Measurements from ENCODE around the gene NMT1.
A peak's percentile ranks its signal among the peaks of the same experiment; 100 is the strongest.

NMT1 gene

GRCh38 chr17:45129426-45129939 is 68.4 kb downstream of the NMT1 start (continued):
- no peak for TF ChIP-seq PRDM2 (tag by site-specific recombination; IDR thresholded peaks at IDR 0.05; ENCODE audit: borderline replicate concordance)
- no peak for TF ChIP-seq ZNF792 (tag by site-specific recombination; IDR thresholded peaks at IDR 0.05)
- peak; percentile 23; the same call in 1 of the 2 replicates for TF ChIP-seq YY2 (tag by site-specific recombination; IDR thresholded peaks at IDR 0.05)
- no peak for TF ChIP-seq ZNF175 (tag by site-specific recombination; IDR thresholded peaks at IDR 0.05)
- no peak for TF ChIP-seq ZFP3 (tag by site-specific recombination; IDR thresholded peaks at IDR 0.05; ENCODE audit: low read depth)
- TF ChIP-seq ATF2 (tag by site-specific recombination; IDR thresholded peaks at IDR 0.05; ENCODE audit: low read depth), result no peak
- peak; percentile 83 for TF ChIP-seq ZBTB6 (tag by site-specific recombination; IDR thresholded peaks at IDR 0.05)
- TF ChIP-seq ZNF843 (tag by site-specific recombination; IDR thresholded peaks at IDR 0.05), result no peak
- peak; percentile 83 for TF ChIP-seq GLIS1 (tag by site-specific recombination; IDR thresholded peaks at IDR 0.05)
- TF ChIP-seq ZBTB8A (tag by site-specific recombination; IDR thresholded peaks at IDR 0.05), result peak; percentile 51; the same call in 1 of the 2 replicates
- no peak for TF ChIP-seq ZNF214 (tag by site-specific recombination; IDR thresholded peaks at IDR 0.05; ENCODE audit: borderline replicate concordance)
- TF ChIP-seq ZNF221 (tag by site-specific recombination; IDR thresholded peaks at IDR 0.05; ENCODE audit: borderline replicate concordance), result no peak
- TF ChIP-seq ZNF311 (tag by site-specific recombination; IDR thresholded peaks at IDR 0.05; ENCODE audit: borderline replicate concordance), result no peak
- TF ChIP-seq ZNF549 (tag by site-specific recombination; IDR thresholded peaks at IDR 0.05), result no peak
- TF ChIP-seq ZBTB1 (tag by site-specific recombination; IDR thresholded peaks at IDR 0.05), result no peak
- TF ChIP-seq SCRT1 (tag by site-specific recombination; IDR thresholded peaks at IDR 0.05; ENCODE audit: borderline replicate concordance), result no peak
- peak; percentile 93 for TF ChIP-seq ZBTB17 (tag by site-specific recombination; IDR thresholded peaks at IDR 0.05)
- TF ChIP-seq ZNF16 (tag by site-specific recombination; IDR thresholded peaks at IDR 0.05; ENCODE audit: low read depth), result no peak
- TF ChIP-seq ZNF555 (tag by site-specific recombination; conservative IDR thresholded peaks at IDR 0.05), result no peak
- no peak for TF ChIP-seq ZNF223 (tag by site-specific recombination; IDR thresholded peaks at IDR 0.05)
- no peak for TF ChIP-seq KLF10 (tag by site-specific recombination; IDR thresholded peaks at IDR 0.05)
- TF ChIP-seq ZNF121 (tag by site-specific recombination; IDR thresholded peaks at IDR 0.05), result no peak
- TF ChIP-seq ZNF416 (tag by site-specific recombination; IDR thresholded peaks at IDR 0.05), result no peak
- TF ChIP-seq ZNF585B (tag by site-specific recombination; IDR thresholded peaks at IDR 0.05), result no peak
- TF ChIP-seq ZNF157 (tag by site-specific recombination; IDR thresholded peaks at IDR 0.05), result no peak
- no peak for TF ChIP-seq ZSCAN30 (tag by site-specific recombination; IDR thresholded peaks at IDR 0.05)
- no peak for TF ChIP-seq ZNF10 (tag by site-specific recombination; IDR thresholded peaks at IDR 0.05)
- TF ChIP-seq ZSCAN18 (tag by site-specific recombination; IDR thresholded peaks at IDR 0.05), result no peak
- TF ChIP-seq ZNF140 (tag by site-specific recombination; IDR thresholded peaks at IDR 0.05), result no peak
- TF ChIP-seq ZFP69B (tag by site-specific recombination; IDR thresholded peaks at IDR 0.05), result 0 out of 2 replicates have a peak, but pooled peaks have one; percentile 20
- TF ChIP-seq PRDM1 (tag by site-specific recombination; IDR thresholded peaks at IDR 0.05), result no peak
- TF ChIP-seq ZNF610 (tag by site-specific recombination; IDR thresholded peaks at IDR 0.05; ENCODE audit: borderline replicate concordance), result no peak
- no peak for TF ChIP-seq ZNF747 (tag by site-specific recombination; IDR thresholded peaks at IDR 0.05)
- no peak for TF ChIP-seq GLIS2 (tag by site-specific recombination; IDR thresholded peaks at IDR 0.05)

All from HEK293 (cell line).